GM19324 (cell line): Measurements from ENCODE around the gene ATG4A.

Experiments
- ATAC-seq: cut with Tn5 transposase; IDR thresholded peaks from one replicate; pipeline ENCODE4 v1.9.1; 2021; ENCODE audit warnings: mild to moderate bottlenecking, moderate library complexity; ENCODE audit not compliant: unreplicated experiment, low FRiP score

The ATG4A gene

DNA sequence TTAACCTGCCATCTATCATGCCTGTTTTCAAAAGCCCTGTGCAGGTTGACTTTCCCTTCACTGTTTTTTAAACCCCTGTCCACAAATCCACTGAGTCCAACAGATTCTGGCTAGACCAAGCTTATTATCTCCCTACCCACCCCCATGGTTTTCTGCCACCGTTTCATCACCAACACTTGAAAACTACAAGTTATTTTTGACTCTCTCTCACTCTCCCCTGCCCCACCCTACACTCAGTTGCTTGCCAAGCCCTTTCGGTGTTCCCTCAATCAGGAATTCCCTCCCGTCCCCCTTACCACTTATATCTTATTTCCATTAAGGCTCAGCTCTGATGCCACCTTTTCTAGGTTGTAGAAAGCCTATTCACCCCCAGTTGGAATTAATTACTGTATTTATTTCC is 29.7 kb downstream of the ATG4A start:
- ATAC-seq = no peak

GRCh38 chrX:108122748-108123147 is 31.2 kb downstream of the ATG4A start:
- ATAC-seq = no peak

DNA sequence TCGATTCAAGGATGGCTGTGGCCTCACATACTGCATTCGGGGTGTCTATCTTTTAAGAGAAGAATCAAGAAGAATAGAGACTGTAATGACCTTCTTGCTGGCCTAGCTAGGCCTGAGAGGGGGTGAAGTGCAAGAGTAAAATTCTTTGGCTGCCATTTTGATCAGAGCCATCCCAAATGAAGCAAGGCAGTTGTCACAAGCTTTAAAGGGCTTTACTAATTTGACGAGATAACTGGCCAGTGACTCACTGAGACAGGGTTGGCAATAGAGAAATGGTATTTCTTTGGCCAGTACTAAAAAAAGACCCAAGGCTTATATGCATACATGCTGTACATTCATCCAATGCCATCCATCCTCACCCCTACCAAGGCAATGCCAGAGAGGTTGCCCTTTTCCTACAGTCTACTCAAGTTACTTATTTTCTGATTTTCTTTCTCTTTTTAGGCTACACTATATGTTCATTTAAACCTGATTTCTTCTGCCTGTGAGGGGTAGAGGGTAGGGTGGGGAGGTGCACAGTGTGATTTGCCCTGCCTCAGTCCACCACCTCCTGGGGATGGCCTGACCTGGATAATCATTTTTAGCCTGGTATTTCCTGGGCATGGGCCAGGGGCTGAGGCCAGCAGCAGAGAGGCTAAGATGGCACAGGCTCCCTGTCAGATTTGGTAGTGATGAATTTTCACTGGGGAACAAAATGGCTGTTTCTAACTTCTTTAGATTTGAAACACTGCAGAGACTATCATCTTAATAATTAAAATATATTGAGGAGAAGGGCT is 32.2 kb downstream of the ATG4A start:
- no peak for ATAC-seq

- no peak for ATAC-seq
These were observed 35.1 kb downstream of the ATG4A start for GRCh38 chrX:108126661-108127060.

DNA sequence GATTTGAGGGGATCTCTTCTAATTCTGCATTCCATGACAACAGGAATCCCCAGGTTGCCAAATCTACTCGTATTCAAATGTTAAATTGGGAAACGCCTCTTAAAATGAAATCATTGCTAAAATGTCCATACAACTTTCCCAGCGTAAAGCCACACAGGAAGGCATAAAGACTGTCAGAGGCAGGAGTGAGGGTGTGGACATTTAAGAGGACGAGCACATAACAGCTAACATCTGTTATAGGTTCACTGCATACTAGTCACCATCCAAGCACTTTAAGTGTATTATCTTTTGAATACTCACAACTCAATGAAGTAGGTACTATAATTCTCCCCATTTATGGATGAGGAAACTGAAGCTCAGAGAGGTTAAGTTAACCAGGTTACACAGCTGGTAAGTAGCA is 35.6 kb downstream of the ATG4A start:
- ATAC-seq = no peak

GRCh38 chrX:108130889-108131288 is 39.3 kb downstream of the ATG4A start:
- ATAC-seq = no peak

- ATAC-seq = no peak
These were observed 39.9 kb downstream of the ATG4A start for GRCh38 chrX:108131471-108131870.

DNA sequence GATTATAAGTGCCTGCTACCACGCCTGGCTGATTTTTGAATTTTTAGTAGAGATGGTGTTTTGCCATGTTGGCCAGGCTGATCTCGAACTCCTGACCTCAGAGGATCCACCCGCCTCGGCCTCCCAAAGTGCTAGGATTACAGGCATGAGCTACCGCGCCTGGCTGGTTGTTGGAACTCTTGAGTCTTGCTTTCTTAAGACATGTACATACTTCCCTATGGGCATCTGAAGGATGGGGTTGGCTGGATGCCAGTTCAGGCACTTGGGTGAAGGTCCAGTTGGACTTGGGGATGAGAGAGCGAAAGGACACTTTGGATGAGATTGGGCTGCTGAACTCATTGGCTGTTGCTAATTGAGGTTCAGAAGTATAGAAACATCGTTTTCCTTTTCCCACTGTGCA is 40.5 kb downstream of the ATG4A start:
- ATAC-seq = no peak

GRCh38 chrX:108132876-108133275 is 41.3 kb downstream of the ATG4A start:
- no peak for ATAC-seq

GRCh38 chrX:108134724-108135123 is 43.1 kb downstream of the ATG4A start:
- ATAC-seq = no peak

DNA sequence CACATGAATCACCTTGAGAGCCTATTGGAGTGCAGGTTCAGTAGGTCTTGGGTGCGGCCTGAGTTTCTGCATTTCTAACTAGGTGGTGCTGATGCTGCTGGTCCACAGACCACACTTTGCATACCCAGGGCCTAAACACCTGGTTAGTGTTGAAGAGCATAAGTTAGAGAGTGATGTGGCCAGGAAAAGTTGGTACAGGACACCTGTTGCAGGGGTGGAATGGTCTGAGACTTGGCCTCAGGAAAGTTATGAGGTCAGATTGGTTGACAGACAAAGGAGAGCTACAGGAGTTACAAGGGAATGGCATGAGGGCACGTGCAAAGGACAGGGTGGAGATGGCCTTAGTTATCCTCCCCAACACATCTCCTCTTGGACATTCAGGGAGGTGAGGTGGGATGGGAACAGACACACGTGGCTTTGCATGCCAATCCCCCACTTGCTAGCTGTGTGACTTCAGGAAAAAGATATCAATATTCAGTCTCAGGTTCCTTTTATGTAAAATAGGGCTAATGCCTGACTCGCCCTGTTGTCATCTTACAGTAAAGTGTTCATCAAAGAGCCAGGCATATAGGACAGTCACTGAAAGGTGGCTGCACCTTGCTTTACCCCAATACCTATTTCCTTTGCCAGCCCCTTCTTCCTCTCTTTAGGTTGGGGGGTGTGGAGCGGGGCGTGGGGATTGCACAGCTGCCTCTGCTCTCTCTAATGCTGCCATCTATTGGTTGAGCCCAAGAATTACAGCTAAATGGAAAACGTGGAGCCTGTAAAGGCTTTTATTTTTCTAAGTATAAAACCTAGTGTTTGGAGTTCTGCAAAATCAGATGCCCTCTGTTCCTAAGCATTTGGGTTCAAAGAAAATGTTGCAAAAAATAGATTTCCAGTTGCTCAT is 47.5 kb downstream of the ATG4A start:
- ATAC-seq = no peak

DNA sequence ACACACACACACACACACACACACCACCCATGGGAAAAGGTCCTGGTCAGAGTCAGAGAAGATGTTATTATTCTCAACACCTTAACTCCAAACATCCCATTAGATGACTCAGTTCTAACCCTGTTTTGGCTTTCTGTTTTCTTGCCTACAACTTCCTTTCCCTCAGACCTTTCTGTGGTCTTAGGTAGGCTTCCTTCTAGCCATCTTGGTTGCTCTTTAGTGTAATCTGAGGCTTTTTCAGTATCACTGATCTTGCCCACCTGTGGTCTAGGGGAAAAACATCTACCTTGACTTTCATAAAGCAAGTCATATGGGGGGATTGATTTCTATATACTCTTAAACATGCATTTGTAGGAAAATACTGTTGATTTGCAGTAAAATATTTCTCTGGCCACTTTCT is 56.9 kb downstream of the ATG4A start:
- ATAC-seq = no peak

DNA sequence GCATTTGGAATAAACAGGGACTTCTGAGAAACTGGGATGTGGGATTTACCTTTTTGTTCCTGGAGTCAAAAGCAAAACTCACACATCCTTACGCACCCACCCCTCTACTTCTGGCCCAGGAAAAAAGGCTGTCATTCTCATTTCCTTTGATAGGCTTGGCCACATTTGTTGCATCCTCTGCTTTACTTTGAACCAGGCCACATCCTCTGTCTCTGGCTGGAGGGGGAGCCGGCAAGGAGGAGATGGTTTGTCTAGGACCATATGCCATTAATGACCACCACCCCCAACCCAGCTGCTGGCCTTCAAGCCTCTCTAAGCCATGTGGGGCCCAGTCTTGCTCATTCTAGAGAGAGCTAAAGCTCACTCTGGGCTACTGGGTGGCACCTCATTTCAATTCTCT is 64.5 kb downstream of the ATG4A start:
- no peak for ATAC-seq

DNA sequence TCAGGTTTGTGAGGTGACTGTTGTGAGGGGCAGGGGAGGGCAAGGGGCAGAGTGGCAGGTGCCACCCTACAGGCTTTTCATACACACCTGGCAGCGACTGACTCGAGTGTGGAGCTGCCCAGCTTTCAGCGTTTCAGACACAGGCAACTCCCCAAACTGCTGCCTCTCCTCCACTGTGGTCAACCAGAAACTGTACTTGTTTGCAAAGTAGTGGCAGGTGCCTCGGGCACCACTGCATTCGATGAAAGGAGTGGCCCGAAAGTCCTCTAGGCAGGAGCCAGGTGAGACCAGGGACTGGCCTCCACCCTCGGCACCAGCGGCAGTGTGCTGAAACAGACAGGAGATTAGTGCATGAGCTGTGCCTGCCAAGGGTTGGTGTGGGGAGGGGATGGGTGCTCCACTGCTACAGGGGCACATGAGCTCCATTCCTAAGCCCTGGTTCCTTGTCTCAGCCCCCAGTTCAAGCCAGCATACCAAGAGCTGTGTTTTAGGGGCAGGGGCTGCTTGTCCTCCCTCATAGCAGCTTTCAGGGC is 65.4 kb downstream of the ATG4A start:
- no peak for ATAC-seq

GRCh38 chrX:108157628-108158027 is 66.0 kb downstream of the ATG4A start:
- no peak for ATAC-seq

- no peak for ATAC-seq
These were observed 67.6 kb downstream of the ATG4A start for GRCh38 chrX:108159028-108159670.

- no peak for ATAC-seq
These were observed 68.7 kb downstream of the ATG4A start for GRCh38 chrX:108160309-108160708.

DNA sequence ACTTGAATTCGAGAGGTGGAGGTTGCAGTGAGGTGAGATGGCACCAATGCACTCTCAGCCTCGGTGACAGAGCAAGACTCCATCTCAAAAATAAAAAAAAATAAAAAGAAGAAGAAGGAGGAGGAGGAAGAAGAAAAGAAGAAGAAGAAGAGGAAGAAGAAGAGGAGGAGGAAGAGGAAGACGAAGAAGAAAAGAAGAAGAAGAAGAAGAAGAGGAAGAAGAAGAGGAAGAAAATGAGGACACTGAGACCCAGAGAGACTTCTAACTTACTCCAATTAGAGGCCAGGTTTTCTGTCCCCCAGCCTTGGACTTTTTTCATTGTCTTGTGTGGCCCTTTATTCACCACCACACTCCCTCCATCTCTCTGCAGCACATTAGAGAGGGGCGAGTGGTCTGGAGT is 70.7 kb downstream of the ATG4A start:
- no peak for ATAC-seq

DNA sequence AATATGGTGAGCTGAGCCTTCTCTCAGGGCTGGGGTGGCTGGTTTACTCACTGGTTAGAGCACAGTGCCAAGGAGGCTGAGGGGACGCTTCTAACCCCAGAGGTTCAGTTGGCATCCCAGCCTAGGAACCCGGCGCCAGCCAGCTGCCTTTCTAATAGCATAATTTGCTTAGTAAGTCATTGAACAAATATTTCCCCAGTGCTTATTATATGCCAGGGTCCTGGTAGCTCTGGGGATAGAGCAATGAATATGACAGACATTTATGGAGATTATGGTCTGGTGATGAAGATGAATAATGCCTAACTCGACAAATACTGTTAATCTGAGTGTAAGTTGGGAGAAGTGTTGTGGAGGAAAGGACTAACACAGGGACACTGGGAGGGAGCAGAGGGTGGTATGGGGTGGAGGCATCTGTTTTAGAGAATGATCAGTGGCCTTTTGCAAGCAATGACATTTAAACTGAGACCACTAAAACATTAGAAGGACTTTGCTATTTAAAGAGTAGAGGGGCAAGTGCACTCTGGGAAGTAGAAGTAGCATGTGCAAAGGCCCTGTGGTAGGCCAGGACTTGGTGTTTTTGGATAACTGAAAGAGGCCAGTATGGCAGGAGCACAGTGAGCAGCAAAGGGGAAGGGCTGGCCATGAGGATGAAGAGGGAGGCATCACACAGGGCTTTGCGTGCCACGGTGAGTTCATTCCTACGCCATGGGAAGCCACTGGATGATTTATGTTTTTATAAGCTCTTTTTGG is 71.9 kb downstream of the ATG4A start:
- no peak for ATAC-seq

- no peak for ATAC-seq
These were observed 74.0 kb downstream of the ATG4A start for GRCh38 chrX:108165383-108166111.
